ENCODE results near the gene A1BG.

Gene A1BG

GRCh38 chr19:58334691-58335249, 18.5 kb downstream of the A1BG start:
- no peak for DNase-seq

GRCh38 chr19:58332697-58333096, 20.6 kb downstream of the A1BG start:
- no peak for DNase-seq

- no peak for DNase-seq
These were observed 22.8 kb downstream of the A1BG start for GRCh38 chr19:58330458-58330857.

- peak; percentile 35 for DNase-seq
These were observed 24.3 kb downstream of the A1BG start for GRCh38 chr19:58328999-58329398.

- peak; percentile 99 for DNase-seq
These were observed 26.2 kb downstream of the A1BG start, which contains the start of gene ZSCAN22 for GRCh38 chr19:58326914-58327726. ZSCAN22 (plus strand) TSS chr19:58326994; CDS start chr19:58334803, 7,809 bp downstream.

- no peak for DNase-seq
These were observed 26.8 kb downstream of the A1BG start for GRCh38 chr19:58326501-58326913.

GRCh38 chr19:58325311-58326022, 27.8 kb downstream of the A1BG start:
- DNase-seq: peak; percentile 82

- no peak for DNase-seq
These were observed 34.1 kb downstream of the A1BG start for GRCh38 chr19:58319241-58319640.

GRCh38 chr19:58318297-58318696, 35.0 kb downstream of the A1BG start:
- no peak for DNase-seq

GRCh38 chr19:58317476-58318072, 35.7 kb downstream of the A1BG start:
- no peak for DNase-seq

- DNase-seq: no peak
These were observed 37.7 kb downstream of the A1BG start for GRCh38 chr19:58315580-58315979.

GRCh38 chr19:58311345-58311865, 41.9 kb downstream of the A1BG start:
- DNase-seq: no peak

- DNase-seq: peak; percentile 3
These were observed 42.6 kb downstream of the A1BG start for GRCh38 chr19:58310685-58311084.

GRCh38 chr19:58307736-58308135, 45.6 kb downstream of the A1BG start:
- DNase-seq: no peak

- no peak for DNase-seq
These were observed 47.4 kb downstream of the A1BG start for GRCh38 chr19:58305932-58306323.

GRCh38 chr19:58305065-58305931, 48.0 kb downstream of the A1BG start, which contains the start of gene ERVK3-1:
ERVK3-1 (plus strand) TSS chr19:58305377; CDS start chr19:58312169, 6,792 bp downstream.
- DNase-seq: peak; percentile 98

GRCh38 chr19:58304748-58305064, 48.6 kb downstream of the A1BG start:
- DNase-seq: no peak

- DNase-seq: no peak
These were observed 49.0 kb downstream of the A1BG start for GRCh38 chr19:58304255-58304654.

- DNase-seq: no peak
These were observed 52.7 kb downstream of the A1BG start for GRCh38 chr19:58300620-58301019.

GRCh38 chr19:58296104-58296503, 57.2 kb downstream of the A1BG start:
- DNase-seq: no peak
